ENCODE results near the gene KRTAP15-1. TPM values are rescaled to one million over a fixed set of nuclear protein-coding genes. Genes with fewer than 3 reads are reported as not detected.

Gene KRTAP15-1
- total RNA-seq (not detected), polyA plus RNA-seq (ENCODE audit: insufficient read depth in 1 of 8, insufficient read length in 8 of 8, low replicate concordance in 1 of 8) (not detected)
- long read RNA-seq, donor 1 = 0 reads
- long read RNA-seq, donor 2 = 0 reads
- long read RNA-seq, donor 3 = 0 reads
- long read RNA-seq, donor 4 = 0 reads
- long read RNA-seq, donor 5 = 0 reads
- long read RNA-seq, donor 6 = 0 reads
- long read RNA-seq, donor 7 = 0 reads
- long read RNA-seq, donor 8, partial matches to known transcripts = 0 of 1 reads
- long read RNA-seq, donor 8, other reads (novel, unspliced or antisense) = 0 of 1 reads
- long read RNA-seq, donor 9 = 0 reads
- long read RNA-seq, donor 10 = 0 reads
- long read RNA-seq, donor 11 = 0 reads

- H3K27ac ChIP-seq (ENCODE audit: low read length) = no peak within 1 kb of the TSS
- no peaks in the 10 kb centered on the region for H3K36me3 ChIP-seq (ENCODE audit: control insufficient read depth, insufficient read depth, low read length)
- H3K27me3 ChIP-seq (ENCODE audit: control insufficient read depth, insufficient read depth, low read length) = no peaks in the 10 kb centered on the region
- DNase-seq = no peak
- H3K4me3 ChIP-seq (ENCODE audit: low read length) = no peak within 1 kb of the TSS
- WGBS (ENCODE audit: insufficient coverage) = no CpG with 5 or more reads among the region's 5 CpGs
- H3K9me3 ChIP-seq (replicated peaks; ENCODE audit: control insufficient read depth, low read depth, low read length) = no peaks in the 10 kb centered on the region
- H3K4me1 ChIP-seq (ENCODE audit: control insufficient read depth, insufficient read depth, low read length) = no peaks in the 10 kb centered on the region
Measured at GRCh38 chr21:30439975-30440374, at the start of gene KRTAP15-1. Gene KRTAP15-1 (plus strand): TSS chr21:30440275. CDS start chr21:30440328, 53 bp downstream.

GRCh38 chr21:30391492-30392025 is 48.5 kb upstream of the KRTAP15-1 start:
- Histone ChIP-seq H3K27me3 (ENCODE audit: control insufficient read depth, insufficient read depth, low read length) (no peaks in the 10 kb centered on the region), H3K27ac (ENCODE audit: low read length) (no peak overlapping the region), H3K36me3 (ENCODE audit: control insufficient read depth, insufficient read depth, low read length) (no peaks in the 10 kb centered on the region), H3K4me3 (ENCODE audit: low read length) (no peak overlapping the region), H3K4me1 (ENCODE audit: control insufficient read depth, insufficient read depth, low read length) (no peaks in the 10 kb centered on the region), H3K9me3 (replicated peaks; ENCODE audit: control insufficient read depth, low read depth, low read length) (peaks cover 3% of the 10 kb centered on the region)
- no peak for DNase-seq
- 80% methylated on average over 1 of the region's 2 CpGs for WGBS (ENCODE audit: insufficient coverage)

GRCh38 chr21:30395731-30396130 is 44.3 kb upstream of the KRTAP15-1 start, which contains the start of gene KRTAP13-1:
Gene KRTAP13-1 (plus strand): TSS chr21:30396031. CDS start chr21:30396087, 56 bp downstream.
- WGBS (ENCODE audit: insufficient coverage) = 72% methylated on average over 2 of the region's 4 CpGs
- no peaks in the 10 kb centered on the region for H3K4me1 ChIP-seq (ENCODE audit: control insufficient read depth, insufficient read depth, low read length)
- H3K4me3 ChIP-seq (ENCODE audit: low read length) = no peak within 1 kb of the TSS
- H3K27me3 ChIP-seq (ENCODE audit: control insufficient read depth, insufficient read depth, low read length) = no peaks in the 10 kb centered on the region
- H3K9me3 ChIP-seq (replicated peaks; ENCODE audit: control insufficient read depth, low read depth, low read length) = no peaks in the 10 kb centered on the region
- no peak within 1 kb of the TSS for H3K27ac ChIP-seq (ENCODE audit: low read length)
- no peak for DNase-seq
- H3K36me3 ChIP-seq (ENCODE audit: control insufficient read depth, insufficient read depth, low read length) = no peaks in the 10 kb centered on the region

GRCh38 chr21:30408782-30409494 is 31.1 kb upstream of the KRTAP15-1 start:
- H3K27me3 ChIP-seq (ENCODE audit: control insufficient read depth, insufficient read depth, low read length) = no peaks in the 10 kb centered on the region
- no peaks in the 10 kb centered on the region for H3K4me1 ChIP-seq (ENCODE audit: control insufficient read depth, insufficient read depth, low read length)
- H3K36me3 ChIP-seq (ENCODE audit: control insufficient read depth, insufficient read depth, low read length) = no peaks in the 10 kb centered on the region
- WGBS (ENCODE audit: insufficient coverage) = 30% methylated on average over 5 of the region's 14 CpGs
- DNase-seq = peak; percentile 32
- H3K27ac ChIP-seq (ENCODE audit: low read length) = no peak overlapping the region
- H3K9me3 ChIP-seq (replicated peaks; ENCODE audit: control insufficient read depth, low read depth, low read length) = peaks cover 12% of the 10 kb centered on the region
- H3K4me3 ChIP-seq (ENCODE audit: low read length) = no peak overlapping the region

- Histone ChIP-seq H3K27me3 (ENCODE audit: control insufficient read depth, insufficient read depth, low read length) (no peaks in the 10 kb centered on the region), H3K36me3 (ENCODE audit: control insufficient read depth, insufficient read depth, low read length) (no peaks in the 10 kb centered on the region), H3K9me3 (replicated peaks; ENCODE audit: control insufficient read depth, low read depth, low read length) (peaks cover 6% of the 10 kb centered on the region), H3K4me3 (ENCODE audit: low read length) (no peak overlapping the region), H3K27ac (ENCODE audit: low read length) (no peak overlapping the region), H3K4me1 (ENCODE audit: control insufficient read depth, insufficient read depth, low read length) (no peaks in the 10 kb centered on the region)
- no peak for DNase-seq
- 96% methylated on average over 2 of the region's 5 CpGs for WGBS (ENCODE audit: insufficient coverage)
Measured at GRCh38 chr21:30415993-30416392, 24.1 kb upstream of the KRTAP15-1 start.

- Histone ChIP-seq H3K27ac (ENCODE audit: low read length) (no peak within 1 kb of the TSS), H3K27me3 (ENCODE audit: control insufficient read depth, insufficient read depth, low read length) (no peaks in the 10 kb centered on the region), H3K9me3 (replicated peaks; ENCODE audit: control insufficient read depth, low read depth, low read length) (no peaks in the 10 kb centered on the region), H3K4me3 (ENCODE audit: low read length) (no peak within 1 kb of the TSS), H3K36me3 (ENCODE audit: control insufficient read depth, insufficient read depth, low read length) (no peaks in the 10 kb centered on the region), H3K4me1 (ENCODE audit: control insufficient read depth, insufficient read depth, low read length) (no peaks in the 10 kb centered on the region)
- WGBS (ENCODE audit: insufficient coverage) = 95% methylated on average over 2 of the region's 5 CpGs
- DNase-seq = no peak
Measured at GRCh38 chr21:30425826-30426225, 14.2 kb upstream of the KRTAP15-1 start, which contains the start of gene KRTAP13-3. Gene KRTAP13-3 (minus strand): TSS chr21:30425926. CDS start chr21:30425912, 14 bp downstream.

GRCh38 chr21:30426731-30427130 is 13.3 kb upstream of the KRTAP15-1 start:
- Histone ChIP-seq H3K9me3 (replicated peaks; ENCODE audit: control insufficient read depth, low read depth, low read length) (no peaks in the 10 kb centered on the region), H3K4me3 (ENCODE audit: low read length) (no peak overlapping the region), H3K27ac (ENCODE audit: low read length) (no peak overlapping the region), H3K36me3 (ENCODE audit: control insufficient read depth, insufficient read depth, low read length) (no peaks in the 10 kb centered on the region), H3K4me1 (ENCODE audit: control insufficient read depth, insufficient read depth, low read length) (no peaks in the 10 kb centered on the region), H3K27me3 (ENCODE audit: control insufficient read depth, insufficient read depth, low read length) (no peaks in the 10 kb centered on the region)
- no CpG with 5 or more reads among the region's 3 CpGs for WGBS (ENCODE audit: insufficient coverage)
- peak; percentile 7 for DNase-seq

- WGBS (ENCODE audit: insufficient coverage) = 77% methylated on average over 9 of the region's 9 CpGs
- H3K9me3 ChIP-seq (replicated peaks; ENCODE audit: control insufficient read depth, low read depth, low read length) = no peaks in the 10 kb centered on the region
- no peaks in the 10 kb centered on the region for H3K4me1 ChIP-seq (ENCODE audit: control insufficient read depth, insufficient read depth, low read length)
- H3K36me3 ChIP-seq (ENCODE audit: control insufficient read depth, insufficient read depth, low read length) = no peaks in the 10 kb centered on the region
- no peaks in the 10 kb centered on the region for H3K27me3 ChIP-seq (ENCODE audit: control insufficient read depth, insufficient read depth, low read length)
- no peak within 1 kb of the TSS for H3K27ac ChIP-seq (ENCODE audit: low read length)
- no peak within 1 kb of the TSS for H3K4me3 ChIP-seq (ENCODE audit: low read length)
- DNase-seq = no peak
Measured at GRCh38 chr21:30430170-30430655, 9.9 kb upstream of the KRTAP15-1 start, which contains the start of gene KRTAP13-4. Gene KRTAP13-4 (plus strand): TSS chr21:30430220. CDS start chr21:30430276, 56 bp downstream.

GRCh38 chr21:30434033-30434631 is 5.9 kb upstream of the KRTAP15-1 start:
- H3K27ac ChIP-seq (ENCODE audit: low read length) = no peak overlapping the region
- no peak overlapping the region for H3K4me3 ChIP-seq (ENCODE audit: low read length)
- no peaks in the 10 kb centered on the region for H3K4me1 ChIP-seq (ENCODE audit: control insufficient read depth, insufficient read depth, low read length)
- H3K9me3 ChIP-seq (replicated peaks; ENCODE audit: control insufficient read depth, low read depth, low read length) = no peaks in the 10 kb centered on the region
- WGBS (ENCODE audit: insufficient coverage) = 20% methylated on average over 2 of the region's 10 CpGs
- H3K36me3 ChIP-seq (ENCODE audit: control insufficient read depth, insufficient read depth, low read length) = no peaks in the 10 kb centered on the region
- peak; percentile 27 for DNase-seq
- H3K27me3 ChIP-seq (ENCODE audit: control insufficient read depth, insufficient read depth, low read length) = no peaks in the 10 kb centered on the region

All from muscle of leg (tissue), 16 donors.